Measurements from ENCODE around the gene TMEM178A. TPM values are rescaled to one million over a fixed set of nuclear protein-coding genes. Genes with fewer than 3 reads are reported as not detected.

The TMEM178A gene
- polyA plus RNA-seq, 2 of the 4 experiments (the other 2 are of a cell fraction): 0.13 to 0.87 TPM

DNA sequence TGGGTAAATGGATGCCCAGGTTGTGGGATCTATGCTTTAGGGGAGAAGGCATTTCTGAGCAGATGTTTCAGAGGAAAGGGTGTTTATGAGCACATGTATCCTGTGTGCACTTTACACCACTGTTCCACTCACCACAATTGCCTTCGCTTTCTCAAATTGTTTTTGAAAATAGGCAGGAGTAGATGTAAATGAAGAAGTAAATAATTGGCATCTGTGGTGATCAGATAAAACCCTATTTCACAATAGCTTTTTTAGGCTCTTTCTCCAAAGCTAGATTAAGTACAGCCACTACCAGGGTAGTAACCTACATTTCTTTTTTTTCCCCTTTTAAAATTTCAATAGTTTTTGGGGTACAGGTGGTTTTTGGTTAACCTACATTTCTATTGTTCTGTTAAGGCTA is 40.6 kb downstream of the TMEM178A start:
- ChIA-PET CTCF (interaction anchor here (1.2 to 2.4 kb wide), 2 partner anchors 9 to 11 kb away, joined by 3 to 16 read pairs; no protein-coding TSS in a partner anchor), POLR2A (no interaction called here)
- WGBS (ENCODE audit: missing lambda C conversion rate): 88% methylated on average over 1 of the region's 1 CpG
- Histone ChIP-seq H3K27ac (no peak overlapping the region), H3K4me2 (no peak overlapping the region), H3K4me1 (no peaks in the 10 kb centered on the region), H3K9me3 (peaks cover 11% of the 10 kb centered on the region; the same call in 2 of the 3 replicates), H3K4me3 (no peak overlapping the region)
- TF ChIP-seq SMC3 (IDR thresholded peaks at IDR 0.05): no peak
- no peak for TF ChIP-seq RNF2 (IDR thresholded peaks at IDR 0.05; ENCODE audit: borderline replicate concordance, low read depth)
- ATAC-seq (no peak), FAIRE-seq (no peak), DNase-seq (ENCODE audit: low read depth in 1 of 2, low spot score in 1 of 2) (no peak)

DNA sequence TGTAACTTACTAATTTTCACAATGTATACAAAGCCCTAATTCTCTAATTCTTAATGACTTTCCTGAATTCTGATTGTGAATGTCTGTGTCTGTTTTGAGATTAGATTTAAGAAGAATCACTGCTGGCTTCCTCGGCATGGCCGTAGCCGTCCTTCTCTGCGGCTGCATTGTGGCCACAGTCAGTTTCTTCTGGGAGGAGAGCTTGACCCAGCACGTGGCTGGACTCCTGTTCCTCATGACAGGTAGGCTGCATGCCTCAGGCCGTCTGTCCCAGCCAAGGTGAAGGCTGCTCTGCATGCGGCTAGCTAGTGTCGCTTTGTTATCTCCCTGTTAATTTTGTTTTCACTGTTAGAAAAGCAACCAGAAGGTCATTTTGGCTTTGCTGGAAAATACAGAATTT is 41.2 kb downstream of the TMEM178A start:
- TF ChIP-seq ZC3H11A (IDR thresholded peaks at IDR 0.05) (no peak), NFE2L2 (conservative IDR thresholded peaks at IDR 0.05; ENCODE audit: low read length) (no peak), ZFP36 (IDR thresholded peaks at IDR 0.05; ENCODE audit: borderline replicate concordance, partially characterized antibody) (no peak), POLR2AphosphoS2 (conservative IDR thresholded peaks at IDR 0.05; ENCODE audit: low read length) (no peak), KDM1A (IDR thresholded peaks at IDR 0.05; ENCODE audit: low read depth) (no peak), RFX5 (IDR thresholded peaks at IDR 0.05) (no peak), RARB (CRISPR knock-in tag; IDR thresholded peaks at IDR 0.05) (no peak), CBX8 (IDR thresholded peaks at IDR 0.05) (no peak), HOXB13 (CRISPR knock-in tag; IDR thresholded peaks at IDR 0.05; ENCODE audit: low read depth) (no peak), MAFK (IDR thresholded peaks at IDR 0.05; ENCODE audit: partially characterized antibody) (no peak), POLR2A (IDR thresholded peaks at IDR 0.05; ENCODE audit: low read length) (no peak), ZNF302 (CRISPR knock-in tag; IDR thresholded peaks at IDR 0.05) (no peak), FOXS1 (CRISPR knock-in tag; IDR thresholded peaks at IDR 0.05) (no peak), JUNB (IDR thresholded peaks at IDR 0.05) (no peak), GATA3 (IDR thresholded peaks at IDR 0.05; ENCODE audit: borderline replicate concordance) (no peak), HDAC2 (IDR thresholded peaks at IDR 0.05) (no peak)
- TF ChIP-seq, protein P1, sequence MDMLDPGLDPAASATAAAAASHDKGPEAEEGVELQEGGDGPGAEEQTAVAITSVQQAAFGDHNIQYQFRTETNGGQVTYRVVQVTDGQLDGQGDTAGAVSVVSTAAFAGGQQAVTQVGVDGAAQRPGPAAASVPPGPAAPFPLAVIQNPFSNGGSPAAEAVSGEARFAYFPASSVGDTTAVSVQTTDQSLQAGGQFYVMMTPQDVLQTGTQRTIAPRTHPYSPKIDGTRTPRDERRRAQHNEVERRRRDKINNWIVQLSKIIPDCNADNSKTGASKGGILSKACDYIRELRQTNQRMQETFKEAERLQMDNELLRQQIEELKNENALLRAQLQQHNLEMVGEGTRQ (IDR thresholded peaks at IDR 0.05): no peak
- no peaks in the 10 kb centered on the region for H3K4me1 ChIP-seq
- 77% methylated on average over 8 of the region's 8 CpGs for WGBS (ENCODE audit: missing lambda C conversion rate)
- ChIA-PET CTCF (interaction anchor here (0.8 to 2.4 kb wide), 3 partner anchors 10 to 22 kb away, joined by 3 to 16 read pairs (median 3); no protein-coding TSS in a partner anchor), POLR2A (no interaction called here)
- no peak for DNase-seq (ENCODE audit: low read depth in 1 of 2, low spot score in 1 of 2)
- H3K4me3 ChIP-seq: no peak overlapping the region
- no peak for FAIRE-seq
- no peak for ATAC-seq
- no peak overlapping the region for H3K27ac ChIP-seq
- peaks cover 4% of the 10 kb centered on the region; the same call in 1 of the 3 replicates for H3K9me3 ChIP-seq
- no peak overlapping the region for H3K4me2 ChIP-seq

DNA sequence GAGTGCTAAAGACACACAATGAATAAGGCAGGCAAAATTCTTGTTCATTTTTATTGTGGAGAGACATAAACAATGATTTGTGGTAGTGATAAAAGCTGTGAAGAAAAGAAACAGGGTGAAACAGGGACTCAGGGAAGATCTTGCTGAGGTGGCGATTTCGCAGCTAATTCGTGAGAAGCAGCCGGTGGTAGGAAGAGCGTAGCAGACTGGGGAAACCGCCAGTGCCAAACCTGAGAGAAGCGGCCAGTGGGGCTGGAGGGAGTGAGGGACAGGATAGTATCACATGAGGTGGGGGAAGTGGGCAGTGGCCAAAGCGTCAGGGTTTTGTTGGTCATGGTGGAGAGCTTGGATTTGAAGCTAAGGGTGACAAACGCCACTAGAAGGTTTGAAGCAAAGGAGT is 42.3 kb downstream of the TMEM178A start:
- TF ChIP-seq HOXB13 (CRISPR knock-in tag; IDR thresholded peaks at IDR 0.05; ENCODE audit: low read depth): no peak
- peak; percentile 89 for TF ChIP-seq MAFK (IDR thresholded peaks at IDR 0.05; ENCODE audit: partially characterized antibody)
- ATAC-seq (no peak), FAIRE-seq (no peak), DNase-seq (ENCODE audit: low read depth in 1 of 2, low spot score in 1 of 2) (no peak)
- Histone ChIP-seq H3K4me2 (no peak overlapping the region), H3K4me1 (no peaks in the 10 kb centered on the region), H3K27ac (no peak overlapping the region), H3K4me3 (no peak overlapping the region), H3K9me3 (no peaks in the 10 kb centered on the region)
- 85% methylated on average over 9 of the region's 9 CpGs for WGBS (ENCODE audit: missing lambda C conversion rate)
- CTCF ChIA-PET: interaction anchor here (1.3 to 2.4 kb wide), 2 partner anchors 11 to 19 kb away, joined by 4 to 16 read pairs; no protein-coding TSS in a partner anchor
- POLR2A ChIA-PET: no interaction called here

DNA sequence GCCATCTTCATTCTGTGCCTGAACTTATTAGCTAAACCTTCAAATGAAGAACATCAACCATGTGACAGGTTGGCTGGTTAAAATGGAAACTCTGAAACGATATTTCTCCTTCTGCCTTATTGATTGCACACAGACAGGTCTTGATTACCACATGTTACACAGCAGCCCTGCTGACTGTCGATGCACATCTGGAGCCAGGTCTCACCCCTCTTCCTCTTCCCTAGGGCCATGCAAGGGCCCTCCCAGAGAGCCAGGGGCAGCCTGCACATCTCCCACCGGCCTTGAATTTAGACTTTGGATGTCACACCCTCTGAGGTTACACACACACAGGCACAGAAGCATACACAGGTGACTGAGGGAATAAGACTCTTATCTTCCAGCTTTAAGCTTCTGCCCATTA is 45.1 kb downstream of the TMEM178A start:
- Histone ChIP-seq H3K27ac (no peak overlapping the region), H3K4me2 (no peak overlapping the region), H3K9me3 (no peaks in the 10 kb centered on the region), H3K4me3 (no peak overlapping the region), H3K4me1 (no peaks in the 10 kb centered on the region)
- DNase-seq (ENCODE audit: low read depth in 1 of 2, low spot score in 1 of 2) (no peak), FAIRE-seq (no peak), ATAC-seq (no peak)
- no peak for TF ChIP-seq TP53 (CRISPR knock-in tag; IDR thresholded peaks at IDR 0.05)
- TF ChIP-seq HOXA7 (CRISPR knock-in tag; IDR thresholded peaks at IDR 0.05): no peak
- no peak for TF ChIP-seq PHF8 (IDR thresholded peaks at IDR 0.05; ENCODE audit: borderline replicate concordance, low read depth)
- no peak for TF ChIP-seq RNF2 (IDR thresholded peaks at IDR 0.05; ENCODE audit: borderline replicate concordance, low read depth)
- TF ChIP-seq, protein P1 (IDR thresholded peaks at IDR 0.05): no peak
- no peak for TF ChIP-seq CBX2 (IDR thresholded peaks at IDR 0.05; ENCODE audit: borderline replicate concordance, low read depth)
- no peak for TF ChIP-seq CBX8 (IDR thresholded peaks at IDR 0.05)
- no peak for TF ChIP-seq HOXB5 (CRISPR knock-in tag; IDR thresholded peaks at IDR 0.05)
- WGBS (ENCODE audit: missing lambda C conversion rate): 10% methylated on average over 3 of the region's 3 CpGs
- ChIA-PET POLR2A (no interaction called here), CTCF (interaction anchor here (1.0 to 2.0 kb wide), 4 partner anchors 9 to 117 kb away, joined by 3 to 7 read pairs (median 4); no protein-coding TSS in a partner anchor)
